ENCODE measurements around the gene TMEM156. TPM values are rescaled to one million over a fixed set of nuclear protein-coding genes. Genes with fewer than 3 reads are reported as not detected.

TMEM156 gene
- total and polyA plus RNA-seq, 2 experiments from 2014 or later: not detected

DNA sequence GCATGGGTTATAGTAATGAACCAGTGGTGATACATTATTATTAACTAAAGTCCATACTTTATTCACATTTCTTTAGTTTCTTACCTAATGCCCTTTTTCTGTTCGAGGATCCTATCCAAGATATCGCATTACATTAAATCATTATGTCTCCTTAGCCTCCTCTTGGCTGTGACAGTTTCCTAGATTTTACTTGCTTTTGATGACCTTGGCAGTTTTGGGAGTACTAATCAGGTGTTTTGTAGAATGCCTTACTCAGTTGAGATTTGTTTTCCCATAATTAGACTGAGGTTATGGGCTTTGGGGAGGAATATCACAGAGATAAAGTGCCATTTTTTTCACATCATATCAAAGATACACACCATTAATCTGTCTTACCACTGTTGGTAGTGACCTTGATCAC, 34.8 kb upstream of the TMEM156 start:
- H3K4me1 Mint-ChIP-seq: peaks cover 23% of the 10 kb centered on the region
- Histone ChIP-seq H3K4me1 (ENCODE audit: insufficient read depth) (peaks cover 19% of the 10 kb centered on the region), H3K36me3 (ENCODE audit: insufficient read depth) (no peaks in the 10 kb centered on the region), H3K4me2 (no peak overlapping the region), H3K27me3 (ENCODE audit: insufficient read depth) (no peaks in the 10 kb centered on the region), H4K20me1 (replicated peaks; ENCODE audit: insufficient read depth) (0 out of 2 replicates have a peak, but pooled peaks cover 2% of the 10 kb centered on the region), H3K4me3 (no peak overlapping the region), H3K79me2 (replicated peaks; ENCODE audit: insufficient read depth) (peaks cover 6% of the 10 kb centered on the region; the same call in 1 of the 2 replicates), H3K27ac (ENCODE audit: low read depth) (no peak overlapping the region), H3K9me2 (ENCODE audit: insufficient read depth) (no peaks in the 10 kb centered on the region), H3F3A (replicated peaks; ENCODE audit: low read depth) (no peaks in the 10 kb centered on the region), H2AFZ (no peak overlapping the region)
- no peak overlapping the region for H3K27ac Mint-ChIP-seq
- no peaks in the 10 kb centered on the region for H3K9me3 Mint-ChIP-seq
- H3K36me3 Mint-ChIP-seq (ENCODE audit: low read depth): no peaks in the 10 kb centered on the region
- peaks cover 2% of the 10 kb centered on the region for H3K27me3 Mint-ChIP-seq (ENCODE audit: insufficient read depth, low read depth, poor library complexity)
- TF ChIP-seq, protein P1, sequence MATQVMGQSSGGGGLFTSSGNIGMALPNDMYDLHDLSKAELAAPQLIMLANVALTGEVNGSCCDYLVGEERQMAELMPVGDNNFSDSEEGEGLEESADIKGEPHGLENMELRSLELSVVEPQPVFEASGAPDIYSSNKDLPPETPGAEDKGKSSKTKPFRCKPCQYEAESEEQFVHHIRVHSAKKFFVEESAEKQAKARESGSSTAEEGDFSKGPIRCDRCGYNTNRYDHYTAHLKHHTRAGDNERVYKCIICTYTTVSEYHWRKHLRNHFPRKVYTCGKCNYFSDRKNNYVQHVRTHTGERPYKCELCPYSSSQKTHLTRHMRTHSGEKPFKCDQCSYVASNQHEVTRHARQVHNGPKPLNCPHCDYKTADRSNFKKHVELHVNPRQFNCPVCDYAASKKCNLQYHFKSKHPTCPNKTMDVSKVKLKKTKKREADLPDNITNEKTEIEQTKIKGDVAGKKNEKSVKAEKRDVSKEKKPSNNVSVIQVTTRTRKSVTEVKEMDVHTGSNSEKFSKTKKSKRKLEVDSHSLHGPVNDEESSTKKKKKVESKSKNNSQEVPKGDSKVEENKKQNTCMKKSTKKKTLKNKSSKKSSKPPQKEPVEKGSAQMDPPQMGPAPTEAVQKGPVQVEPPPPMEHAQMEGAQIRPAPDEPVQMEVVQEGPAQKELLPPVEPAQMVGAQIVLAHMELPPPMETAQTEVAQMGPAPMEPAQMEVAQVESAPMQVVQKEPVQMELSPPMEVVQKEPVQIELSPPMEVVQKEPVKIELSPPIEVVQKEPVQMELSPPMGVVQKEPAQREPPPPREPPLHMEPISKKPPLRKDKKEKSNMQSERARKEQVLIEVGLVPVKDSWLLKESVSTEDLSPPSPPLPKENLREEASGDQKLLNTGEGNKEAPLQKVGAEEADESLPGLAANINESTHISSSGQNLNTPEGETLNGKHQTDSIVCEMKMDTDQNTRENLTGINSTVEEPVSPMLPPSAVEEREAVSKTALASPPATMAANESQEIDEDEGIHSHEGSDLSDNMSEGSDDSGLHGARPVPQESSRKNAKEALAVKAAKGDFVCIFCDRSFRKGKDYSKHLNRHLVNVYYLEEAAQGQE (IDR thresholded peaks at IDR 0.05; ENCODE audit: unreplicated experiment): no peak
- TF ChIP-seq STAT1 (IDR thresholded peaks at IDR 0.05; ENCODE audit: unreplicated experiment): no peak
- no peak for TF ChIP-seq CTCF (conservative IDR thresholded peaks at IDR 0.05; ENCODE audit: low read depth in 2 of 2)
- TF ChIP-seq ZNF114 (CRISPR knock-in tag; IDR thresholded peaks at IDR 0.05): no peak
- no peak for TF ChIP-seq CREB1 (CRISPR knock-in tag; IDR thresholded peaks at IDR 0.05; ENCODE audit: low read depth)
- no peak for TF ChIP-seq ZNF331 (CRISPR knock-in tag; IDR thresholded peaks at IDR 0.05; ENCODE audit: low read depth)
- TF ChIP-seq EZH2 (IDR thresholded peaks at IDR 0.05; ENCODE audit: low read depth, unreplicated experiment): no peak
- no peak for TF ChIP-seq NANOG (IDR thresholded peaks at IDR 0.05; ENCODE audit: borderline replicate concordance)
- no peak for TF ChIP-seq JUNB (IDR thresholded peaks at IDR 0.05; ENCODE audit: unreplicated experiment)
- no peak for TF ChIP-seq EZH2phosphoT487 (IDR thresholded peaks at IDR 0.05; ENCODE audit: unreplicated experiment)
- TF ChIP-seq POLR2AphosphoS5 (IDR thresholded peaks at IDR 0.05; ENCODE audit: low read depth): no peak
- no peak for TF ChIP-seq ETS1 (IDR thresholded peaks at IDR 0.05)
- TF ChIP-seq ZNF462 (CRISPR knock-in tag; IDR thresholded peaks at IDR 0.05): no peak
- H3K4me3 Mint-ChIP-seq: no peak overlapping the region
- DNase-seq (ENCODE audit: low spot score) (no peak), ATAC-seq (no peak)
